Activated gamma-delta T cell (primary cell): ENCODE measurements around the gene STK32A.

Experiments used
- DNase-seq: peaks from one replicate; lab custom pipeline; 2025; lab: John Stamatoyannopoulos, UW

STK32A gene

DNA sequence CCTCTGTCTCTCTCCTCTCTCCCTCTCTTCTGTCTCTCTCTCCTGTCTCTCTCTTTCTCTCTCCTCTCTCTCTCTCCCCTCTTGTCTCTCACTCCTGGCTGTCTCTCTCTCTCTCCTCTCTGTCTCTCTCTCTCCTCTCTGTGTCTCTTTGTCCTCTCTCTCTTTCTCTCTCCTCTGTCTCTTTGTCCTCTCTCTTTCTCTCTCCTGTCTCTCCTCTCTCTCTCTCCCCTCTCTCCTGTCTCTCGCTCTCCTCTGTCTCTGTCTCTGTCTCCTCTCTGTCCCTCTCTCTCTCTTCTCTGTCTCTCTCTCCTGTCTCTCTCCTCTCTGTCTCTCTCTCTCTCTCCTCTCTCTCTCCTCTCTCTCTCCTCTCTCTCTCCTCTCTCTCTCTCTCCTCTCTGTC lies 25.0 kb downstream of the STK32A start:
- DNase-seq = no peak

GRCh38 chr5:147267082-147267832 lies 32.4 kb downstream of the STK32A start:
- DNase-seq = no peak

GRCh38 chr5:147276497-147276896 lies 41.7 kb downstream of the STK32A start:
- no peak for DNase-seq

DNA sequence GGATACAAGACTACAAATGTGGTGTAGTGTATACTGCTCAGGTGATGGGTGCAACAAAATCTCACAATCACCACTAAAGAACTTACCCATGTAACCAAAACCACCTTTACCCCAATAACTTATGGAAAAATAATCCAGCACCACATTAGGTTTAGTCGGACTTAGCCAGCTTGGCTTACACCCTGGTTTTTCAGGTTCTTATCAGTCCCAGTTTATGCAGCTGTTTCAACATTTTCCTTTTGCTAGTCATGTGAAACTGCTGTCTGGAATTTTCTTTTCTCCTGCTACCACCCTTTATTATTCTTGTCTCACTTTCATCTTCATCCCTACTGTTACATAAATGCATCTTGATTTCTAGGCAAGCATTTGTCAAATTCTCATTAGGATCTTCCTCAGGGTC lies 51.5 kb downstream of the STK32A start:
- no peak for DNase-seq

DNA sequence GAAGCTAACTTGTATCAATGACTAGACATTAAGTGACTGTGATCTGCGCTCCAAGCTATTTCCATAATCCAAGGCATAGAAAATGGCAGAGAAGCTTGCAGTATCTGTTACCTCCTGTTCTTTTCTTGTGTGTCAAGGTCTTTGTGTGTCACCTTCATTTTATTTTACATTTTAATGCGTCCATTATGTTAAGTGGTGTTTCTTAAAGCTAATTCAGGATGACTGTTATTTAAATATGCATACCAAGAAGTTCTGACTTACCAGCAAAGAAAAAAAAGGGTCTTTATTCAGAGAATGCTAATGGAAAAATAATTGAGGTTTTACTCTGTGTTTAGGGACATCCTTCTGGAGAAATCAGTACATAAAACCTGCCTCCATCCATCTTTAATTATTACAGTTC lies 52.3 kb downstream of the STK32A start:
- DNase-seq = no peak

DNA sequence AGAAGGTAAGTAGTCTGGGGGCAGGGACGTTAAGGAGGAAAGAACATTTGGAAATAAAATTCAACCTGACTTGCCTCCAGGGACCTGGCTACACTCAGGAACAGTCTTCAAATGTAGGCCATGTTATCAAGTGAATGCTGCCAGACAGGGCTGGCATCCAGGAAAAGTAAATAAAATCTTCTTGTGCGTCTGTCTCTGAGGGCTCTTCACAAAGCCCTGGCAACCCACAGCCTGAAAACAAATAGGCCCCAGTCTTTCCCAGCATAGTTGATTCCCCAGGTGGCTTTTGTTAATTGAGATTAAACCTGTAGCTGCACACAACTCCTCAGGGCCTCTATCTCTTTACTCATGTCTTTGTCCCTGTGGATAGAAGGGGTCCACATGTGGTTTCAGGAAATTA lies 55.4 kb downstream of the STK32A start:
- no peak for DNase-seq

GRCh38 chr5:147303251-147303650 lies 68.4 kb downstream of the STK32A start:
- DNase-seq = no peak

DNA sequence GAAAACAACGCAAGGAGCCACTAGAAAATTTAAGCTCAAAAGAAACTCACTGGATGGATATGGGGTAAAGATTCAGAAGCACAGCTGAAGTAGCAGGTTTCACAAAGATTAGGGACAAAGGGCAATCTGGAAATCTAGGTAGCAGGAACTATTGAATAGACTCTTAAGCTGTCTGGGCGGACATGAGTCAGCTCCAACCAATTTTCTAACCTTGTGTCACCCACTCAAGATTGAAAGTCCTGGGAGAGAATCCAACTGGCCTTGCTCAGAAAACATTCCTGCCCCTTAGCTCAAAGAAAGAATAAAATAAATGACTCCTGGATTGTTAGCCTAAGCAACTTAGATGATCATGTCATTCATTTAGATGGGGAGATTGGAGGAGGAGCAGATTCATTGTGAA lies 69.2 kb downstream of the STK32A start:
- DNase-seq = no peak

- no peak for DNase-seq
Measured at GRCh38 chr5:147305147-147305546, 70.3 kb downstream of the STK32A start.

- no peak for DNase-seq
Measured at GRCh38 chr5:147306351-147306750, 71.5 kb downstream of the STK32A start.

DNA sequence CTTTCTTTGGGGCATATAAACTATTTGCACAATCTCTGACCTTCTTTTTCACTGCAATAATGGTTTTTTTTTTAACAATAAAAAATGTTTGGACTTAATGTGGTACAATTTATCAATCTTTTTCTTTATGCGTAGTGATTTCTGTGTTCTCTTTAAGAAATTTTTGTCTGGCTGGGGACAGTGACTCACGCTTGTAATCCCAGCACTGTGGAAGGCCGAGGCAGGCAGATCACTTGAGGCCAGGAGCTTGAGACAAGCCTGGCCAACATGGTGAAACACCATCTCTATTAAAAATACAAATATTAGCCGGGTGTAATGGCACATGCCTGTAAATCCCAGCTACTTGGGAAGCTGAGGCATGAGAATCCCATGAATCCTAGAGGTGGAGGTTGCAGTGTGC lies 72.3 kb downstream of the STK32A start:
- DNase-seq = no peak

- DNase-seq = no peak
Measured at GRCh38 chr5:147309621-147310020, 74.8 kb downstream of the STK32A start.

DNA sequence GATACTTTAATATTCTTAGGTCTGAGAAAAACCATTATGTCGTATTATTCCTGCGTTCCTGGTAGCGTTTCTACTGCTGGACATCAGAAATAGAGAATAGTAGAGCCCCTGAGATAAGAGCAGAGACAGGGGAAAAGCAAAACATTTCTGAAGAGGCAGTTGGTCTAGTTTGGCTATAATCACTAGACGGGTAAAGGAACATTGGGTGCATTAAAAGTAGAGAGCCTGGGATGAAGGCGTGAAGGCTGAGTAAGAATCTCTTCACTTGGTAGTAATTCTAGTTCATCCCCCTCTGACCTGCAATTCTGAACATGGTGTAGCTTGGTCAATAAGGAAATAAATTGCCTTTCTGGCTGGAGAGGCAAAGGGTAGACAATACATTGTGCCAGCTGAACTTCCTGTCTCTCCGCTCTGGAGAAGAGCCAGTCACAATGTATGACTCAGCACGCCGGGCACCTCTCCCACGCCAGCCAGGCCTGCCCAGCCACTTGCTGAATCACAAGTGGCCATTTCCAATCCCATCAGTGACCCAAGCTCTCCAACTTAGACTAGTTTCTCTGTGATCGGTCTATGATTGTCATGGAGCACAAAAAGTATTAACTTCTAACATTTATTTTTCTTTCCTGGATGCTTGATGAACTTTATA lies 75.4 kb downstream of the STK32A start:
- DNase-seq = no peak

DNA sequence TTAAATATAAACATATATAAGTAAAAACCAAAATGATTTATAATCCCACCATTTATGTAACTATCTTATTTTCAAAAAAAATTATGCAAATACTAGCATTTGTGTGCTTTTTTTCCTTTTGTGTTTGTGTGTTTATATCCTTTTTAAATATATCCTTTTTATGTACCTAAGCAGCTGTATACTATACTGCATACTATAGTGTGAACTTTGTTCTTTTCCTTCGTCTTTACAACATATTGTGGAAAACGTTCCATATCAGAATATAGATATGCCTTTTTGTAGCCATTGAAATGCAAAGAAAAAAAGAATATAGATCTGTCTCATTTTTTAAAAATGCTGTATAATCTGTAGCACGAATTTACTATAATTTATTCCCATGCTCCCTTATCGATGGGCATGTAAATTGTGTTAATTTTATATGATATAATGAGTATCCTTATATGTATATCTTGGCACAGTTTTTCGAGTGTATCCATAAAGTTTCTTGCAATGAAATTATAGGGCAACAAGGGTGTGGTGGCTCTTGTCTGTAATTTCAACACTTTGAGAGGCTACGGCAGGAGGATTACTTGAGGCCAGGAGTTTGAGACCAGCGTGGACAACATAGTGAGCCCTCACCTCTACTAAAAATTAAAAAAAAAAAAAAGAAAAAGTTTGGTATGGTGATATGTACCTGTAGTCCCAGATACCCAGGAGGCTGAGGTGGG lies 83.3 kb downstream of the STK32A start:
- no peak for DNase-seq

DNA sequence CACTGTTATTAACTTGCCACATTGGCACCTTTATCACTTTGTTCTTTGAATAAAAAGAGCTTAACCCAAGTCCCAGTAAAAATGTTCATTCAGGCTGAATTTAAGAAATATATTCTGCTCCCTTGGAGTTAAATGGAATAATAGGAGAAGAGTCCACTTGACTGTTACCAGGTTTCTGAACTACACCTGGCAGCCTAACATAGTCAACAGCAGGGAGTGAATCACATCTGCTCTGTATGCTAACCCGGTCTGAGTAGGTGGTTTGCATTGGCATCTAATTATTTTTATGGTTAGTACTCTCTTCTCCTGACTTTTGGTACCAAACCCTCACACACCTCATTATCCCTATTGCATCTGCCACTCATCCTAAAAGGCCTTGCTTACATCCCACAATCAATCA lies 86.7 kb downstream of the STK32A start:
- DNase-seq = no peak

DNA sequence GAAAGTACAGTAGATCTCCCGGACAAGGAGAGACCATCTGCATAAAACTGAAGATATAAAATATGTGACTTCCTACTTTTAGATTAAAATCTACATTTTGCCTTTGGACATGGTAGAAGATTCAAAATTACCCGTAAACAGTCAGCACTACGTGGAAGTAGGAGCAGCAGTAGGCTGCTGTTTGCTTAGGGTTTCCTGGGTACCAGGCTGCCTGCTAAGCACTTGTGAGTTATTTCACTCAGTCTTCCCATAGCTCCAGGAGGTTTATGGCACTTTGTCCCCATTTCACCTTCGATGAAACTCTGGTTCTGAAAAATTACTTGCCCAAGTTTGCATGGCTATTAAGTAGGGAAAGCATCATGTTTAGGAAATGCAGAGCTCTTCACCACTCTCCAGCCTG lies 92.6 kb downstream of the STK32A start:
- no peak for DNase-seq

- no peak for DNase-seq
Measured at GRCh38 chr5:147327905-147328304, 93.1 kb downstream of the STK32A start.

DNA sequence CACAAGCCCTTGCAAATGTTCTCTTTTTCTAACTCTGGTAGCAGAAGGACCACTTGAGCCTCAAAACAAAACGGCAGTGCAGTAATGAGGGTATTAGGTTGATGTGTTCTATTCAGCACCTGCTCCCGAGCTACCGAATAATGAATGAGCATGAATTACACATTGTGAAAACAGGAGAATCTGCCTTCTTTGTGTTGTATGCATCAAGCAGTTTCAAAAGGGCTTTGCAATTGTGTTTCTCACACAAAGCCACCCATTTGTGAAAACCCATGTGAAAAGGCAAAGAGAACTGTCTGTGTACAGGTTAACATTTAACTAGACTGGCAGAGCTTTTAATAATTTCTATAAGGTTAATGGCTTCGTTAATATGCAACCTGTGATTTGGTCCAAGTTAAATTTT lies 97.8 kb downstream of the STK32A start:
- DNase-seq = no peak

GRCh38 chr5:147336876-147337275 lies 102.0 kb downstream of the STK32A start:
- no peak for DNase-seq

DNA sequence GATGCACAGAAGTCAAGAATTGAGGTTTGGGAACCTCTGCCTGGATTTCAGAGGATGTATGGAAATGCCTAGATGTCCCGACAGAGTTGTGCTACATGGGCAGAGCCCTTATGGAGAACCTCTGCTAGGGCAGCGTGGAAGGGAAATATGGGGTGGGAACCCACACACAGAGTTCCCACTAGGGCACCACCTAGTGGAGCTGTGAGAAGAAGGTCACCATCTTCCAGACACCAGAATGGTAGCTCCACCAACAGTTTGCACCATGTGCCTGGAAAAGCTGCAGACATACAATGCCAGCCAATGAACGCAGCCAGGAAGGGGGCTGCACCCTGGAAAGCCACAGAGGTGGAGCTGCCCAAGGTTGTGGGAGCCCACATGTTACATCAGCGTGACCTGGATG lies 104.5 kb downstream of the STK32A start:
- DNase-seq = no peak

- no peak for DNase-seq
Measured at GRCh38 chr5:147340941-147341340, 106.1 kb downstream of the STK32A start.

GRCh38 chr5:147341345-147341744 lies 106.5 kb downstream of the STK32A start:
- no peak for DNase-seq

- DNase-seq = no peak
Measured at GRCh38 chr5:147344861-147345260, 110.0 kb downstream of the STK32A start.
